ENCODE data around the gene AP5B1. TPM values are rescaled to one million over a fixed set of nuclear protein-coding genes. Genes with fewer than 3 reads are reported as not detected.

The AP5B1 gene
- total and polyA plus RNA-seq, 9 of the 15 experiments (the other 6 are each of a cell fraction or from before 2014, with no cell fraction given) = 0.51 to 24.2 (median 5.1) TPM

GRCh38 chr11:65790902-65791650, 10.3 kb upstream of the AP5B1 start (continued):
- TF ChIP-seq CREB5 (CRISPR knock-in tag; IDR thresholded peaks at IDR 0.05) (no peak), NR3C1 (CRISPR knock-in tag; IDR thresholded peaks at IDR 0.05) (no peak)

GRCh38 chr11:65790104-65790901, 9.5 kb upstream of the AP5B1 start:
- DNase-seq (ENCODE audit: extremely low read depth in 1 of 4, low spot score in 3 of 4) (no peak), FAIRE-seq (no peak), ATAC-seq (peak; percentile 63)
- Histone ChIP-seq H3K27ac (ENCODE audit: extremely low read depth, low read depth, low read length) (no peak overlapping the region), H3K36me3 (ENCODE audit: control insufficient read depth, insufficient read depth, low read length) (no peaks in the 10 kb centered on the region), H3K79me2 (ENCODE audit: control insufficient read depth, insufficient read depth, low read length) (no peaks in the 10 kb centered on the region), H3K9me3 (replicated peaks; ENCODE audit: control insufficient read depth, insufficient read depth, low read depth, low read length) (no peaks in the 10 kb centered on the region), H4K20me1 (replicated peaks; ENCODE audit: control insufficient read depth, insufficient read depth, low read length) (peaks cover 13% of the 10 kb centered on the region; the same call in 1 of the 2 replicates), H3K4me2 (ENCODE audit: insufficient read depth, low read length) (no peak overlapping the region), H3K9me1 (ENCODE audit: control insufficient read depth, insufficient read depth, low read length) (no peaks in the 10 kb centered on the region), H3K4me1 (replicated peaks in 1 of 2; ENCODE audit: control insufficient read depth in 2 of 2, insufficient read depth in 2 of 2, low read length in 2 of 2) (peaks cover 0 to 51% of the 10 kb centered on the region in 2 experiments; a peak in 2 of 5 replicates), H2AFZ (ENCODE audit: low read depth, low read length) (no peak overlapping the region), H3K4me3 (no peak overlapping the region), H3K9ac (ENCODE audit: insufficient read depth in 1 of 2, low read depth in 2 of 2, low read length in 2 of 2) (peak overlapping the region in 1 of 2 experiments; percentile 68; a peak in 1 of 4 replicates), H3K27me3 (ENCODE audit: control insufficient read depth in 2 of 2, insufficient read depth in 2 of 2, low read length in 2 of 2) (peaks cover 58 to 73% of the 10 kb centered on the region in 2 experiments)
- ChIA-PET POLR2A (interaction anchor here (0.5 to 2.2 kb wide), 13 partner anchors 8 to 367 kb away, joined by 3 to 17 read pairs (median 3); partner anchors contain the start of genes AP5B1, MUS81 and NEAT1), CTCF (ENCODE audit: low intra/inter-chr PET ratio) (no interaction called here)
- intact Hi-C loops (cut with micrococcal nuclease) = no loop called here
- 10% methylated on average over 13 of the region's 13 CpGs for WGBS (ENCODE audit: insufficient coverage, low coverage, missing lambda C conversion rate)
- no TSS peak for BruUV-seq (replicated peaks)
- in situ Hi-C loops (cut with MboI) = no loop called here
- TF ChIP-seq ZNF143 (CRISPR knock-in tag; IDR thresholded peaks at IDR 0.05) (no peak), MAX (CRISPR knock-in tag; IDR thresholded peaks at IDR 0.05) (no peak), FOXK2 (conservative IDR thresholded peaks at IDR 0.05 in 1 of 2, IDR thresholded peaks at IDR 0.05 in 1 of 2; ENCODE audit: low read depth in 2 of 2) (no peak), NR3C1 (CRISPR knock-in tag; IDR thresholded peaks at IDR 0.05) (no peak), HDAC2 (IDR thresholded peaks at IDR 0.05) (no peak), ZNF24 (IDR thresholded peaks at IDR 0.05) (no peak), ETV6 (IDR thresholded peaks at IDR 0.05; ENCODE audit: borderline replicate concordance in 1 of 2, low read depth in 2 of 2, low read length in 1 of 2) (no peak), ETV6 (CRISPR knock-in tag; IDR thresholded peaks at IDR 0.05; ENCODE audit: borderline replicate concordance) (no peak), FOSL1 (tag; conservative IDR thresholded peaks at IDR 0.05) (no peak), ZNF780A (CRISPR knock-in tag; IDR thresholded peaks at IDR 0.05) (no peak), BRD9 (IDR thresholded peaks at IDR 0.05; ENCODE audit: low read depth, partially characterized antibody) (no peak), NR2C1 (IDR thresholded peaks at IDR 0.05) (no peak), NR2C1 (tag; IDR thresholded peaks at IDR 0.05) (no peak), PHTF2 (CRISPR knock-in tag; IDR thresholded peaks at IDR 0.05) (no peak), PML (IDR thresholded peaks at IDR 0.05; ENCODE audit: low read length) (no peak), NELFE (IDR thresholded peaks at IDR 0.05; ENCODE audit: insufficient read depth, insufficient read length) (no peak), ATF1 (CRISPR knock-in tag; IDR thresholded peaks at IDR 0.05) (no peak), ATF1 (tag; IDR thresholded peaks at IDR 0.05) (no peak), HDAC3 (IDR thresholded peaks at IDR 0.05; ENCODE audit: borderline replicate concordance, partially characterized antibody) (no peak), KLF13 (tag; IDR thresholded peaks at IDR 0.05; ENCODE audit: borderline replicate concordance, low read depth) (no peak)
